ENCODE data around the gene TNS1. TPM values are rescaled to one million over a fixed set of nuclear protein-coding genes. Genes with fewer than 3 reads are reported as not detected.
"Not testable (repeated sequence)": the region's sequence is repeated elsewhere in the genome, so short reads cannot be mapped to it uniquely, and the experiment has no call there.

TNS1 gene
- polyA plus RNA-seq, 1 donor = 111 TPM

GRCh38 chr2:218029366-218030360 lies 26.9 kb upstream of the TNS1 start:
- no peak for DNase-seq (ENCODE audit: low read depth)

- DNase-seq (ENCODE audit: low read depth) = no peak
Measured at GRCh38 chr2:218028562-218029348, 26.0 kb upstream of the TNS1 start.

GRCh38 chr2:218028189-218028495 lies 25.3 kb upstream of the TNS1 start:
- DNase-seq (ENCODE audit: low read depth) = no peak

GRCh38 chr2:218027426-218028188 lies 24.8 kb upstream of the TNS1 start:
- no peak for DNase-seq (ENCODE audit: low read depth)

GRCh38 chr2:218026676-218027425 lies 24.1 kb upstream of the TNS1 start:
- no peak for DNase-seq (ENCODE audit: low read depth)

- DNase-seq (ENCODE audit: low read depth) = no peak
Measured at GRCh38 chr2:218026244-218026643, 23.4 kb upstream of the TNS1 start.

- no peak for DNase-seq (ENCODE audit: low read depth)
Measured at GRCh38 chr2:218024871-218025270, 22.1 kb upstream of the TNS1 start.

- no peak for DNase-seq (ENCODE audit: low read depth)
Measured at GRCh38 chr2:218024336-218024735, 21.5 kb upstream of the TNS1 start.

- no peak for DNase-seq (ENCODE audit: low read depth)
Measured at GRCh38 chr2:218023636-218024035, 20.8 kb upstream of the TNS1 start.

GRCh38 chr2:218022851-218023530 lies 20.2 kb upstream of the TNS1 start:
- DNase-seq (ENCODE audit: low read depth) = no peak

- DNase-seq (ENCODE audit: low read depth) = no peak
Measured at GRCh38 chr2:218022131-218022850, 19.5 kb upstream of the TNS1 start.

GRCh38 chr2:218021536-218022071 lies 18.8 kb upstream of the TNS1 start:
- DNase-seq (ENCODE audit: low read depth) = no peak

- DNase-seq (ENCODE audit: low read depth) = no peak
Measured at GRCh38 chr2:218020966-218021535, 18.3 kb upstream of the TNS1 start.

- DNase-seq (ENCODE audit: low read depth) = no peak
Measured at GRCh38 chr2:218020281-218020680, 17.5 kb upstream of the TNS1 start.

GRCh38 chr2:218019411-218020060 lies 16.7 kb upstream of the TNS1 start:
- no peak for DNase-seq (ENCODE audit: low read depth)

- not testable (repeated sequence) for DNase-seq (ENCODE audit: low read depth)
Measured at GRCh38 chr2:218018842-218019125, 16.0 kb upstream of the TNS1 start.

GRCh38 chr2:218017211-218018053 lies 14.6 kb upstream of the TNS1 start:
- no peak for DNase-seq (ENCODE audit: low read depth)

GRCh38 chr2:218016810-218017209 lies 14.0 kb upstream of the TNS1 start:
- no peak for DNase-seq (ENCODE audit: low read depth)

All from forelimb muscle (tissue), 1 donor.